SU-DHL-6 (cell line): ENCODE measurements around the gene NOTUM.

Experiments
- EZH2phosphoT487 ChIP-seq: fragments of 200-600 bp; sonication (generic), shearing (Covaris generic); conservative IDR thresholded peaks from 2 replicates; pipeline ENCODE4 v1.6.1; 2018; ENCODE audit warnings: mild to moderate bottlenecking, antibody characterized with exemption, low read length, moderate library complexity, mixed read lengths
- TF ChIP-seq, protein P1 (sequence below): fragments of 200-600 bp; sonication (generic); IDR thresholded peaks from one replicate; pipeline ENCODE4 v1.5.1; 2017; ENCODE audit warnings: antibody characterized with exemption, mild to moderate bottlenecking, low read length, moderate library complexity; ENCODE audit not compliant: insufficient read depth, poor library complexity, severe bottlenecking

DNA sequence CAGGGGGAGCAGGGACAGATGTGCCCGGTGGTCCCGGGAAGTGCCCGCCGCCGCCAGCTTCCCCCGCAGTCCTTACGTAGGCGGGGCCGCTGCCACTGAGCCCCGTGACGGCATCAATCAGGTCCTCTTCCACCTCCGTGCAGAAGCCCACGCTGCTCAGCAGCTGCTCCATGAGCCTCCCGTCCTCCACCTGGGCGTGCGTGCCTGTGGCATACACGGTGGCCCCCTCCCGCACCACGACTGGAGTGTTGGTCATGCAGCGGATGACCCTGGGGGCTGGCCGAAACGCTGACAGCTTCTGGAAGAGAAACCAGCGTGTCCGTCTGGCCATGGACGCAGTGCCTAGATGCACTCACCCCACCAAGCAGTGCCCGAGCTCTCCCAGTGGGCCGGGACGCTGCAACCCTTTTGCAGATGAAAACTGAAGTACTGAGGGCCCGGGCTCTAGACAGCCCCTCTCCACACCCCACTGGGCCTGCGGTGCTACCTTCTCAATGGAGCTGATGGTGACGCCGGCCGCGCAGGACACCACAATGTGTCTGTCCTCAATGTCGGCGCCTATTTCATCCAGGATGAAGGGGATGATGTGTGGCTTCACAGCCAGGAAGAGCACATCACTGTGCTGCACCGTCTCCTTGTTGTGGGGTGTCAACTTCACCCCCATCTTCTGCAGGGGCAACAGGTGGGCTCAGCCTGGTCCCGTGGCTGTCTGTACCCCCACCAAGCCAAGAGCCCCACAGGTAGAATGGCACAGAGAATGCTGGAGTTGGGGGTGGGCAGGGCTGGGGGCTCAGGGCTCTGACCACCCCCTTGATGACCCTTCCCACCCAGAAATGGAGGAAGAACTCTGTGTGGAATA is 25.9 kb downstream of the NOTUM start:
- TF ChIP-seq, protein P1, sequence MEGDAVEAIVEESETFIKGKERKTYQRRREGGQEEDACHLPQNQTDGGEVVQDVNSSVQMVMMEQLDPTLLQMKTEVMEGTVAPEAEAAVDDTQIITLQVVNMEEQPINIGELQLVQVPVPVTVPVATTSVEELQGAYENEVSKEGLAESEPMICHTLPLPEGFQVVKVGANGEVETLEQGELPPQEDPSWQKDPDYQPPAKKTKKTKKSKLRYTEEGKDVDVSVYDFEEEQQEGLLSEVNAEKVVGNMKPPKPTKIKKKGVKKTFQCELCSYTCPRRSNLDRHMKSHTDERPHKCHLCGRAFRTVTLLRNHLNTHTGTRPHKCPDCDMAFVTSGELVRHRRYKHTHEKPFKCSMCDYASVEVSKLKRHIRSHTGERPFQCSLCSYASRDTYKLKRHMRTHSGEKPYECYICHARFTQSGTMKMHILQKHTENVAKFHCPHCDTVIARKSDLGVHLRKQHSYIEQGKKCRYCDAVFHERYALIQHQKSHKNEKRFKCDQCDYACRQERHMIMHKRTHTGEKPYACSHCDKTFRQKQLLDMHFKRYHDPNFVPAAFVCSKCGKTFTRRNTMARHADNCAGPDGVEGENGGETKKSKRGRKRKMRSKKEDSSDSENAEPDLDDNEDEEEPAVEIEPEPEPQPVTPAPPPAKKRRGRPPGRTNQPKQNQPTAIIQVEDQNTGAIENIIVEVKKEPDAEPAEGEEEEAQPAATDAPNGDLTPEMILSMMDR = no peak
- no peak for TF ChIP-seq EZH2phosphoT487
